Naive B cell (primary cell): ENCODE data around the gene CD37. TPM values are rescaled to one million over a fixed set of nuclear protein-coding genes. Genes with fewer than 3 reads are reported as not detected.
"Not testable (repeated sequence)": the region's sequence is repeated elsewhere in the genome, so short reads cannot be mapped to it uniquely, and the experiment has no call there.

ENCODE experiments used
- ATAC-seq, 2 donors: fragments of 150-1000 bp; cut with Tn5 transposase; 2 replicates each; pipeline ENCODE4 v1.10.0; 2021; ENCODE audit warnings: low read depth in 2 of 2, mild to moderate bottlenecking in 2 of 2, moderate library complexity in 2 of 2
- DNase-seq: peaks from one replicate; pipeline ENCODE4 v3.0.0; 2022
- H3K27ac Mint-ChIP-seq, 6 donors: one replicate each; pipeline ENCODE4 v1.8.0; 2020 to 2022; ENCODE audit warnings: mild to moderate bottlenecking in 6 of 6, mixed read lengths in 6 of 6, moderate library complexity in 5 of 6, inconsistent platforms in 2 of 6
- H3K27me3 Mint-ChIP-seq, 3 donors: one replicate each; pipeline ENCODE4 v1.8.0; 2021 to 2022; ENCODE audit warnings: mixed read lengths in 3 of 3, mild to moderate bottlenecking in 1 of 3
- H3K36me3 Mint-ChIP-seq, 2 donors: one replicate each; pipeline ENCODE4 v1.8.0; 2020 to 2022; ENCODE audit warnings: mixed read lengths in 2 of 2, inconsistent platforms in 1 of 2, mild to moderate bottlenecking in 1 of 2
- H3K4me1 Mint-ChIP-seq, 3 donors: one replicate each; pipeline ENCODE4 v1.8.0; 2020 to 2022; ENCODE audit warnings: mixed read lengths in 3 of 3, inconsistent platforms in 1 of 3, mild to moderate bottlenecking in 1 of 3, moderate library complexity in 1 of 3
- H3K4me3 Mint-ChIP-seq, 8 donors: one replicate each; pipeline ENCODE4 v1.8.0; 2020 to 2022; ENCODE audit warnings: mild to moderate bottlenecking in 8 of 8, mixed read lengths in 8 of 8, moderate library complexity in 8 of 8, inconsistent platforms in 2 of 8
- H3K9me3 Mint-ChIP-seq, 7 donors: one replicate each; pipeline ENCODE4 v1.8.0; 2020 to 2022; ENCODE audit warnings: mixed read lengths in 7 of 7, mild to moderate bottlenecking in 5 of 7, inconsistent platforms in 2 of 7, moderate library complexity in 1 of 7
- polyA plus RNA-seq, 6 donors: library from polyadenylated mRNA; unstranded; fragments of 300-500 nt; fragmentation: Illumina TruSeq; gene quantifications; one replicate each; pipeline ENCODE4 v1.2.3, GENCODE V29; 2021; ENCODE audit warnings: low read depth in 6 of 6

The CD37 gene
- polyA plus RNA-seq, 6 donors from 2014 or later, result 672 to 1,032 (median 882) TPM

- peak overlapping the region in 2 of 6 donors; percentile 16 to 69 for H3K27ac Mint-ChIP-seq
- H3K4me1 Mint-ChIP-seq, result peaks cover 42 to 56% (median 55%) of the 10 kb centered on the region in 3 donors
- no peaks in the 10 kb centered on the region for H3K27me3 Mint-ChIP-seq
- H3K36me3 Mint-ChIP-seq, result peaks cover 38 to 47% of the 10 kb centered on the region in 2 donors
- peak overlapping the region in 1 of 8 donors; percentile 70 for H3K4me3 Mint-ChIP-seq
- DNase-seq (no peak), ATAC-seq (no peak)
- peaks cover 4 to 28% (median 19%) of the 10 kb centered on the region in 7 donors for H3K9me3 Mint-ChIP-seq
These were observed 20.1 kb upstream of the CD37 start for GRCh38 chr19:49315111-49315510.

DNA sequence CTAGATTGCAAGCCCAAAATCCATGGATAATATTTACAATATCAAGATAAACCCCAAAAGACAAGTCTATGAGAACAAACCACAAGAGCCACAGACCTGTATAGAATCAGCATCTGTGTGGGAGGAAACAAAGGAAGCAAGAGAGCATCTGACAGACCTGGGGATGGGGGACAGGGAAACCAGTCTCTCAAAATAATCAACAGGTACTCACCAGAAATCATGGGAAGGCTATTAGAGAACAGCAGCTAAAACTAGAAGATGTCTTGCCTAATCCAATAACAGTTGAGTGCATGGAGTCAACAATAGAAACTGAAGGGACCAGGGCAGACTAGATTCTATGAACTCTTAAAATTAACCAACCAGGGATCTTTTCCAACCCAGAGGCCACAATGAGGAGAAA lies 18.9 kb upstream of the CD37 start:
- ATAC-seq, result no peak
- Mint-ChIP-seq H3K9me3 (peaks cover 4 to 33% (median 19%) of the 10 kb centered on the region in 7 donors), H3K36me3 (peaks cover 29 to 36% of the 10 kb centered on the region in 2 donors), H3K27me3 (no peaks in the 10 kb centered on the region), H3K27ac (peak overlapping the region in 3 of 6 donors; percentile 48 to 92 (median 56)), H3K4me1 (peaks cover 34 to 47% (median 47%) of the 10 kb centered on the region in 3 donors), H3K4me3 (peak overlapping the region in 2 of 8 donors; percentile 2 to 29)
- no peak for DNase-seq

DNA sequence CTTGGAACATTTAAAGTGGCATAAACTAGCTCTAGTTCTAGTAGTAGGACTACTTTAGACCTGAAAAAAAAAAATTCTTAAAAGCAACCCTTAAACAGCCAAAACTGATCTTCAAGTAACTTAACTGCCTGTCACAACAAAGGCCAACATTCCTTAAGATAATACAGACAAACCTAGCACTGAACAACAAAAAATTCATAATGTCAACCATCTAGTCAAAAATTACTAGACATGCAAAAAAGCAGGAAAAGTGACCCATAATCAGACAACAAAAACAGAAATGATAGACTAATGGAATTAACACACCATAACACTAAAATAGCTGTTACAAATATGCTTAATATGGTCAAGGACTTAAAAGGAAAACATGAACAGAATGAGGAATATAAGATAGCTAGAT lies 16.9 kb upstream of the CD37 start:
- Mint-ChIP-seq H3K9me3 (peaks cover 6 to 41% (median 29%) of the 10 kb centered on the region in 7 donors), H3K27ac (peak overlapping the region in 1 of 6 donors; percentile 47), H3K4me1 (peaks cover 31 to 50% (median 35%) of the 10 kb centered on the region in 3 donors), H3K27me3 (no peaks in the 10 kb centered on the region), H3K36me3 (peaks cover 31 to 35% of the 10 kb centered on the region in 2 donors), H3K4me3 (peak overlapping the region in 1 of 8 donors; percentile 9)
- DNase-seq (no peak), ATAC-seq (no peak)

- peaks cover 10 to 14% of the 10 kb centered on the region in 2 donors for H3K36me3 Mint-ChIP-seq
- ATAC-seq, result peak; percentile 20 to 32
These were observed 10.2 kb upstream of the CD37 start, which contains the start of gene SLC6A16 for GRCh38 chr19:49324801-49325576. TSS of gene SLC6A16 (minus strand) at chr19:49325191. CDS start at chr19:49311347, 13,844 bp downstream.

GRCh38 chr19:49325756-49326155 lies 9.4 kb upstream of the CD37 start:
- H3K9me3 Mint-ChIP-seq, result peaks cover 3 to 20% (median 12%) of the 10 kb centered on the region in 7 donors
- ATAC-seq, result peak; percentile 6 to 7
- H3K27me3 Mint-ChIP-seq, DNase-seq: not testable (repeated sequence)
- H3K4me1 Mint-ChIP-seq, result peaks cover 47 to 81% (median 50%) of the 10 kb centered on the region in 3 donors
- H3K27ac Mint-ChIP-seq, result peak overlapping the region; percentile 94 to 99 (median 97)
- H3K36me3 Mint-ChIP-seq, result peaks cover 15 to 18% of the 10 kb centered on the region in 2 donors
- peak overlapping the region; percentile 56 to 90 (median 76) for H3K4me3 Mint-ChIP-seq

More at GRCh38 chr19:49324801-49325576, 10.2 kb upstream of the CD37 start, which contains the start of gene SLC6A16:
- H3K27me3 Mint-ChIP-seq, result no peaks in the 10 kb centered on the region
- peaks cover 42 to 77% (median 46%) of the 10 kb centered on the region in 3 donors for H3K4me1 Mint-ChIP-seq
- H3K27ac Mint-ChIP-seq, result peak within 1 kb of the TSS; percentile 94 to 99 (median 97)
- peak; percentile 47 for DNase-seq
- peaks cover 3 to 24% (median 12%) of the 10 kb centered on the region in 7 donors for H3K9me3 Mint-ChIP-seq
- peak within 1 kb of the TSS; percentile 56 to 90 (median 76) for H3K4me3 Mint-ChIP-seq

DNA sequence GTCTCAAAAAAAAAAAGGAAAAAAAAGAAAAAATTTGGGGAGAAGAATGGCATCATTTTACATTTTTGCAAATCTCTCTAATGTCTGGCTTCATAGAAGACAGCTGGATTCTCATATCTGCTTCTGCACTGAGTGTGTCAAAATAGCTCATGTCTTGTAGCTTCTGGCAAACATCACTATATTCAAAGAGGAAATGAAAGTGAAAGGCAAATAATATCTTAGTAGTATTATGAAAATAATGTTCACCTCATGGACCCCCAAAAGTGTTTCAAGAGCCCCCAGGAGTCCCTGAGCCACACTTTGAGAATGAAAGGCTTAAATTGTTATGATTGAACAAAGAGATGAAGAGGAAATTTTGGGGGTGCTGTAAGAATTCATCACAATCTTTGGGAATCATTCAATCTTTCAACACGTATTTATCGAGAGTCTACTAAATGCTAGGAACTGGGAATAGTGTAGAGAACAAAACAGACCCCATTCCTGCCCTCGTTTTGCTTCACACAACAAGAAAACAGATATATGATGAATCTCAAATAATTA lies 9.0 kb upstream of the CD37 start:
- H3K27me3 Mint-ChIP-seq, result no peaks in the 10 kb centered on the region
- peaks cover 15 to 18% of the 10 kb centered on the region in 2 donors for H3K36me3 Mint-ChIP-seq
- peaks cover 3 to 20% (median 12%) of the 10 kb centered on the region in 7 donors for H3K9me3 Mint-ChIP-seq
- peaks cover 47 to 86% (median 55%) of the 10 kb centered on the region in 3 donors for H3K4me1 Mint-ChIP-seq
- DNase-seq (peak; percentile 69), ATAC-seq (peak; percentile 83 to 84)
- H3K4me3 Mint-ChIP-seq, result peak overlapping the region; percentile 56 to 90 (median 76)
- peak overlapping the region; percentile 94 to 99 (median 98) for H3K27ac Mint-ChIP-seq

GRCh38 chr19:49327878-49328544 lies 7.2 kb upstream of the CD37 start:
- Mint-ChIP-seq H3K36me3 (peaks cover 12 to 18% of the 10 kb centered on the region in 2 donors), H3K4me1 (peaks cover 59 to 89% (median 72%) of the 10 kb centered on the region in 3 donors), H3K4me3 (peak overlapping the region; percentile 58 to 100 (median 82)), H3K27me3 (no peaks in the 10 kb centered on the region), H3K9me3 (peaks cover 0 to 12% (median 10%) of the 10 kb centered on the region in 7 donors), H3K27ac (peak overlapping the region; percentile 96 to 100 (median 98))
- ATAC-seq (peak; percentile 16 to 18), DNase-seq (peak; percentile 58)

DNA sequence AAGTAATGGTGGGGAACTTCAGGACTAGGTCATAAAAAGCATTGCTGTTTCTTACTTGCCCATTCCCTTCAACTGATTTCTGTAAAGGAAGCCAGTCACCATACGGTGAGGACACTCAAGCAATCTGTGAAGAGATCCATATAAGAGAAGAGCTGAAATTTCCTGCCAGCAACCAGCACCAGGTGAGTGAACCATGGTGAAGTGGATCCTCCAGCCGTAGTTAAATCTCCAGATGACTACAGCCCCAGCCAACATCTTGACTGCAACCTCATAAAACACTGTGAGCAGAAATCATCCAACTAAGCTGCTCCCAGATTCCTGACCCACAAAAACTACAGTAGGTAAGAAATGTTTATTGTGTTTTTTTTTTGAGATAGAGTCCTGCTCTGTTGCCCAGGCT lies 6.5 kb upstream of the CD37 start:
- Mint-ChIP-seq H3K27ac (peak overlapping the region; percentile 96 to 100 (median 98)), H3K36me3 (peaks cover 12 to 18% of the 10 kb centered on the region in 2 donors), H3K4me3 (peak overlapping the region; percentile 58 to 100 (median 82)), H3K27me3 (no peaks in the 10 kb centered on the region), H3K9me3 (peaks cover 0 to 9% (median 5%) of the 10 kb centered on the region in 7 donors), H3K4me1 (peaks cover 59 to 92% (median 79%) of the 10 kb centered on the region in 3 donors)
- no peak for ATAC-seq
- no peak for DNase-seq

DNA sequence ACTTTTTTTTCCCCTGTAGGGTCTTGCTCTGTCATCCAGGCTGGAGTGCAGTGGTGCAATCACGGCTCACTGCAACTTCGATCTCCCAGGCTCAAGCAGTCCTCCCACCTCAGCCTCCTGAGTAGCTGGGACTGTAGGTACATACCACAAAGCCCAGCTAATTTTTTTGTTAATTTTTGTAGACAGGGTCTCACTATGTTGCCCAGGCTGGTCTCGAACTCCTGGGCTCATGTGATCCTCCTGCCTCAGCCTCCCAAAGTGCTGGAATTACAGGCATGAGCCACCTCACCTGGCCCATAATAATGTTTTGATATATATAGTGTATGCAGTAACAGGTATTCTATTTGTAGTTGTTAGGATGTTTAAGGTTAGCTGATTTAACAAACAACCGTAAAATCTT lies 4.0 kb upstream of the CD37 start:
- Mint-ChIP-seq H3K4me3 (peak overlapping the region; percentile 50 to 100 (median 96)), H3K36me3 (peaks cover 10 to 28% of the 10 kb centered on the region in 2 donors), H3K4me1 (peaks cover 65 to 94% (median 78%) of the 10 kb centered on the region in 3 donors), H3K27ac (peak overlapping the region; percentile 52 to 100 (median 97))
- H3K9me3 Mint-ChIP-seq, ATAC-seq, DNase-seq, H3K27me3 Mint-ChIP-seq: not testable (repeated sequence)

- H3K9me3 Mint-ChIP-seq, result peaks cover 0 to 5% (median 0%) of the 10 kb centered on the region in 7 donors
- peak overlapping the region; percentile 52 to 100 (median 97) for H3K27ac Mint-ChIP-seq
- peaks cover 11 to 33% of the 10 kb centered on the region in 2 donors for H3K36me3 Mint-ChIP-seq
- peak overlapping the region; percentile 50 to 100 (median 96) for H3K4me3 Mint-ChIP-seq
- ATAC-seq (peak; percentile 35 to 38), DNase-seq (peak; percentile 71)
- peaks cover 66 to 93% (median 78%) of the 10 kb centered on the region in 3 donors for H3K4me1 Mint-ChIP-seq
- no peaks in the 10 kb centered on the region for H3K27me3 Mint-ChIP-seq
These were observed 3.6 kb upstream of the CD37 start for GRCh38 chr19:49331616-49332055.

DNA sequence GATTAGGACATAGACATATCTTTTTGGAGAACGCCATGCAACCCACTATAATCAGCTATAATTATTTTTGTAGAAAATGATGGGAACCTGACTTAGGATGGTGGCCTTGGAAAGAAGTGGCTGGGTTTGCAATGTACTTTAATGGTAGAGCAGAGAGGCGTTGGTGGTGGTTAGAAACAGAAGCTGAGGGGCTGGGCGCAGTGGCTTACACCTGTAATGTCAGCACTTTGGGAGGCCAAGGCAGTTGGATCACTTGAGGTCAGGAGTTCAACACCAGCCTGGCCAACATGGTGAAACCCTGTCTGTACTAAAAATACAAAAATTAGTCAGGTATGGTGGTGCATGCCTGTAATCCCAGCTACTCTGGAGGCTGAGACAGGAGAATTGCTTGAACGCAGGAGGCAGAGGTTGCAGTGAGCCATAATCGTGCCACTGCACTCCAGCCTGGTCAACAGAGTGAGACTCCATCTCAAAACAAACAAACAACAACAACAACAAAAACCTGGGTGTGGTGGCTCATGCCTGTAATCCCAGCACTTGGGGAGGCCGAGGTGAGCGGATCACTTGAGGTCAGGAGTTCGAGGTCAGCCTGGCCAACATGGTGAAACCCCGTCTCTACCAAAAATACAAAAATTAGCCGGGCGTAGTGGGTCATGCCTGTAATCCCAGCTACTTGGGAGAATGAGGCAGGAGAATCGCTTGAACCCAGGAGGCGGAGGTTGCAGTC lies 2.4 kb upstream of the CD37 start:
- ATAC-seq, result not testable (repeated sequence)

DNA sequence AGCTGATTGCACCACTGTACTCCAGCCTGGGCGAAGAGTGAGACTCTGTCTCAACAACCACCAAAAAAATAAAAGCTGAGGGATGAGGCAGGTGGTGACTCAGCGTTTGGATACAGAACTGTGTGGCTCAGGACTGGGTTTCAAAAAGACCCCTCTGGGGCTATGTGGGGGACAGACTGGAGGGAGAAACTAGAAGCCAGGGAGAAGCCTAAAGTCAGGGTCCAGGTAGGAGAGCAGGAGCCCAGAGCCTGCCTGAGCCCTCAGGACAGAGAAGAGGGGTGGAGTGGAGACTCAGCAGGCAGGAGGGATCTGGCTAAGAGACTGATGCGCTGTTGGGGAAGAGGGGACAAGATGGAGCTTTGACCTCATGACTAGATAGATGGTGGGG lies 1.8 kb upstream of the CD37 start:
- no peak for DNase-seq
- Mint-ChIP-seq H3K27ac (peak overlapping the region; percentile 98 to 100 (median 99)), H3K4me3 (peak overlapping the region; percentile 89 to 100 (median 100)), H3K27me3 (no peaks in the 10 kb centered on the region), H3K9me3 (peaks cover 0 to 3% (median 0%) of the 10 kb centered on the region in 7 donors), H3K36me3 (peaks cover 21 to 44% of the 10 kb centered on the region in 2 donors), H3K4me1 (peaks cover 70 to 95% (median 82%) of the 10 kb centered on the region in 3 donors)
- no peak for ATAC-seq

More for the DNA sequence above, 2.4 kb upstream of the CD37 start:
- H3K9me3 Mint-ChIP-seq, H3K27me3 Mint-ChIP-seq, DNase-seq: not testable (repeated sequence)
- Mint-ChIP-seq H3K4me3 (peak overlapping the region; percentile 55 to 100 (median 100)), H3K27ac (peak overlapping the region; percentile 98 to 100 (median 99)), H3K4me1 (peaks cover 70 to 95% (median 82%) of the 10 kb centered on the region in 3 donors), H3K36me3 (peaks cover 17 to 44% of the 10 kb centered on the region in 2 donors)
